Muscle of arm (tissue), 12 donors: ENCODE data around the gene FBXO38. TPM values are rescaled to one million over a fixed set of nuclear protein-coding genes. Genes with fewer than 3 reads are reported as not detected.

Experiments used
- DNase-seq: peaks from one replicate; pipeline ENCODE4 v3.0.0-alpha.2; 2013
- polyA plus RNA-seq, 12 donors: library from polyadenylated mRNA; unstranded; fragments of 120-200 nt; gene quantifications; one replicate each; pipeline ENCODE4 v1.2.1, GENCODE V29; 2013; ENCODE audit not compliant: insufficient read length in 12 of 12

The FBXO38 gene
- polyA plus RNA-seq, 12 donors, result 21.6 to 59.4 (median 30.4) TPM; not detected in 1

DNA sequence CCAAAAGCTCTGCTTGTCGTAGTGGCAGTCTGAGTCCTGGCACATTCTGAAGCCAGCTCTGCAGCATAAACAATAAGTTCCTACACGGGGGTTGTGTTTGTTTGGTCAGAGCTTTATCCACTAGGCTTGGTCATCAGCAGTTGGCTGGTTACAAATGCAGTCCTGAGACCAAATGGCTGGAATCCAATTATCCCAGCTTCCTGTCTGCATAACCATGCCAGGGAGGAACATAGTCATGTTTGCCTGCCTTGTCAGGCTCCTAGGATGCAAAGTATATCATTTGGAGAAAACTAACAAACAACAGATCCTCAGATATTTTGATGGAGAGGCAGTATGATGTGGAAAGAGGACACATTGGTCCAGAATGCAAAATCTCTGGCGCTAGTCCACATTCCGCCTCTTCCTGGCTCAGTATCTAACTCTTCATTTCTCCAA lies 85.8 kb downstream of the FBXO38 start:
- no peak for DNase-seq

- no peak for DNase-seq
These were observed 87.6 kb downstream of the FBXO38 start for GRCh38 chr5:148471379-148471778.

- DNase-seq, result no peak
These were observed 90.3 kb downstream of the FBXO38 start for GRCh38 chr5:148474025-148474511.

DNA sequence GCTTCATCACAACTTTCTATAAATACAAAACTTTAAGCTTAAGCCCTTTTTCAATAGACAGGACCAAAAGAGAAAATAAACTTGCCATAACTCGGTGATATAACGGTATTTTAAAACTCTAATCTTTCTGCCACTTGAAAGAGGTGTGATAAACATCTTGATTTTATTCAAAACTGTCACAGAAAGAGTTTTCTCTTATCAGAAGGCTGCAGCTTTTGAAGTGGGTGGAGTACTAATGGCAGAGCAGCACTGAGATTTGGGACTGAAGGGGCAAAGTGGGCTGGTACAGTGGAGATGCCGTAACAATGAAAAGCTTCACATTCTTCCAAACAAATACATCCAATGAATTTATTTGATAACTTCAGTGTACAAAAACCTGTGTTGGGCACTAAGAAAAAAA lies 92.5 kb downstream of the FBXO38 start:
- no peak for DNase-seq

GRCh38 chr5:148477429-148477828 lies 93.7 kb downstream of the FBXO38 start:
- no peak for DNase-seq

DNA sequence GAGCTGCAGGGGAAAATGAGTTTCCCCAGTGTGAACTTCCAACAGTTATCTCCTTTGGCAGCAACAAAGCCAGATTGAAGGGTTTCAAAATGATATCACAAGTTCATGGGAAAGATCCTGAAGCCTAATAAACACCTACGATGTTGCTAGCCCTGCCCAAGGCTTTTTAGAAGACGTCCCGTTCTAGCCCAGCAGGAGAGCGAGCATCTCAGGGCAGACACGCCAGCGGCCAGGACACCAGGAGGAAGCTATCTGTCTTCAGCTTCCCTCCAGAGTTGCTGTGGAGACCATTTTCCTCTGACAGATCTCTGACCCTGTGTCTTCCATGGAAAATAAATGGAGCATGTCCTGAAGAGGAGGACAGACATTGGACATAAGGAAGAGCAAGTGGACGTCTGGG lies 98.4 kb downstream of the FBXO38 start:
- no peak for DNase-seq

DNA sequence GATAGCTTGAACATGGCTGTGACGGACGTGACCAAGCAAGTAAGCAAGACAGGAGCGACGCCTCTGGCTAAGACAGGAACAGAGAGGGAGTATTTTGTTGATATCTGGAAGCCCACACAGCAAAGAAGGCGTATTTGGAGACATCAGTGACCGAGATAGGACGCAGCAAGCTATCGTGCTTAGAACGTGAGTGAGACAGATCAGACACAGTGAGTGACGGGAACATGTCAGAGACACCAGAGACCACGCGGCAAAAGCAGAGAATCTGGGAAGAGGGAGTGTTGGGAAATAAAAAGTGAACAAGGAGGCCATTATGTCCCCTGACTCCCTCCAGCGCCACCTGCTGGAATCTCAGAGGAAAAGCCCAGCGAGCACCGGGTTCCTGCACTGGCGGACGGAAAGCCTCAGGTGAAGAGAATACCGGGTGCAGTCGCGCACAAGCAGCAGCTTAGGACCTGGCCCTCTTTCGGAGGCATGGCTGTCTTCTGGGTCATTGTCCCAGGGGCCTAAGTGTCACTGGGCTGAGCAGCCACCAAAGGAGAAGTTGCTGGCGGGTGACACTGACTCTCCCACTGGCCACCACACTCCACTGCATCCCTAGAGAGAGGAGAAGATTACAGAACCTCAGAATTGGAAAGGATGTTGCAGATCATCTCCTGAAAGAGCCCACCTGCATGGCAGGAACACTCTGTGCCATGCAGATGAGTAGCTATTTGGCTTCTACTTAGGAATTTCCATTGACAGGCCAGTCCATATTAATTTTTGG lies 99.1 kb downstream of the FBXO38 start:
- DNase-seq, result no peak

- no peak for DNase-seq
These were observed 100.0 kb downstream of the FBXO38 start for GRCh38 chr5:148483750-148484149.

DNA sequence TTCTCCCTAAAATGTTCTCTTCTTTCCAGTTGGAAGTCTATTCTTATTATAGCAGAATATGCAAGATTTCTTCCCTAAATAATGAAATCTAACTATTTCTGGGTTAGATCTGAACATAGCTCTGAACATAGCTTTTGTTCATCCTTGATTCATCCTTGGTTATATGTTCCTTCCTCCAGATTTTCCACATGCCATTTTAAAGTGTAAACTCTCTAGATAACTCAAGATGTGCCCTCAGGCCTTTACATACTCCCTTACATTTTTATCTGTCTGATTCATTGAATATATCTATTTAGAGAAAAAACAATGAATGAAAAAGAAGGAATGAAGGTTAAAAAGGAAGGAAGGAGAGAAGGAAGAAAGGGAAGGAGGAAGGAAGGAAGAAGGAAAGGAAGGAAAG lies 100.9 kb downstream of the FBXO38 start:
- no peak for DNase-seq

DNA sequence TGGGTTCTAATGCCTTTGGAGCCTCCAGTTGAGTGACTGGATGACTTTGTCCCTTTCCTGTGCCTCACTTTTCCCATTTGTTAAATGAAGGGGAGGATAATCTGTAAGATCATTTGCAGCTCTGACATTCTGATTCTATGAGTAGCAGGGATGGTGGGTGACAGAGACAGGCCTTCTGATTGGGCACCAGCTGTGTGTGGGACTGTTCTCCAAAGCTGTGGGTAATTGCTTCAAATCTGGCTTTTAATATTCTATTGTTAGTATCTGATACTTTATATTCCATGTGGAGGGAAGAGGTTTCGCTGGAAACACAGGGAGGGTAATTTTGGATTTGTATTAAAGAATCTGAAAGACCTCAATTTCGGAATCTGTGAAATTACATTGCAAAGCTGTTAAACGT lies 102.7 kb downstream of the FBXO38 start:
- no peak for DNase-seq

GRCh38 chr5:148488757-148489156 lies 105.0 kb downstream of the FBXO38 start:
- no peak for DNase-seq

- DNase-seq, result no peak
These were observed 107.4 kb downstream of the FBXO38 start for GRCh38 chr5:148491015-148491792.

DNA sequence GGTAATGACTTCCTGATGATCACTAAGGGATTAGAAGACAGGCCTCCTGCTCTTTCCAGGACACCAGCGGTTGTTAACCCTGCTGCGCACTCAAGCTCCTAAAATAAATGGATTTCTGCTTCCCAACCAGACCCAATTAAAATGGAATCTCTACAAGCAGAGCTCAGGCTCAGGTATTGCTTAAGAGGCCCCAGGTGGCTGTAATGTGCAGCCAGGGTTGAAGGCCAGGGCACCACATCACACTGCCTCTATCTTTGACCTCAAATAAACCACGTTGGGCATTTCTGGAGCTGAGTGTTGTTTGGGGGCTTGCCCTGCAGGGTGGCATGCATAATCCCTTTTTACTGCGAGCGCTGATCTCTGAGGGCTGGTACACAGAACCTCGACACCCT lies 108.0 kb downstream of the FBXO38 start:
- DNase-seq, result no peak

- DNase-seq, result no peak
These were observed 108.6 kb downstream of the FBXO38 start for GRCh38 chr5:148492351-148492750.

Other genes with a start within 250 kb of the FBXO38 start
- gene SPINK14, start 215.4 kb upstream of the FBXO38 start, polyA plus RNA-seq, result not detected
- gene SPINK6, start 180.9 kb upstream of the FBXO38 start, polyA plus RNA-seq, result not detected
- not detected for gene MARCOL, start 145.4 kb upstream of the FBXO38 start, polyA plus RNA-seq
- gene SPINK13, start 115.2 kb upstream of the FBXO38 start, polyA plus RNA-seq, result under 1 TPM in 5 of 12 donors, not detected in 7; 0.19 to 0.48 (median 0.24) TPM
- under 1 TPM in 4 of 12 donors, not detected in 8; 0.20 to 0.65 (median 0.42) TPM for gene SPINK7, start 71.5 kb upstream of the FBXO38 start, polyA plus RNA-seq
- gene SPINK9, start 48.4 kb upstream of the FBXO38 start, polyA plus RNA-seq, result under 1 TPM in 4 of 12 donors, not detected in 8; 0.31 to 0.56 (median 0.52) TPM